GM21723 (cell line): Measurements from ENCODE around the gene ASCC2.
"Not testable (repeated sequence)": the region's sequence is repeated elsewhere in the genome, so short reads cannot be mapped to it uniquely, and the experiment has no call there.

Source experiments
- ATAC-seq: cut with Tn5 transposase; IDR thresholded peaks from one replicate; pipeline ENCODE4 v1.9.1; 2021; ENCODE audit warnings: mild to moderate bottlenecking, moderate library complexity; ENCODE audit not compliant: unreplicated experiment

ASCC2 gene

GRCh38 chr22:29758068-29758622 is 79.9 kb downstream of the ASCC2 start:
- ATAC-seq = no peak

- no peak for ATAC-seq
Measured at GRCh38 chr22:29757096-29757495, 81.0 kb downstream of the ASCC2 start.

- ATAC-seq = no peak
Measured at GRCh38 chr22:29756341-29756740, 81.7 kb downstream of the ASCC2 start.

GRCh38 chr22:29755889-29756288 is 82.2 kb downstream of the ASCC2 start:
- no peak for ATAC-seq

GRCh38 chr22:29754658-29755395 is 83.2 kb downstream of the ASCC2 start:
- ATAC-seq = not testable (repeated sequence)

- ATAC-seq = no peak
Measured at GRCh38 chr22:29753808-29754657, 84.0 kb downstream of the ASCC2 start.

GRCh38 chr22:29751669-29752068 is 86.4 kb downstream of the ASCC2 start:
- ATAC-seq = no peak

- no peak for ATAC-seq
Measured at GRCh38 chr22:29750559-29751538, 87.2 kb downstream of the ASCC2 start.

- no peak for ATAC-seq
Measured at GRCh38 chr22:29750029-29750428, 88.0 kb downstream of the ASCC2 start.

GRCh38 chr22:29748248-29748893 is 89.7 kb downstream of the ASCC2 start:
- ATAC-seq = no peak

GRCh38 chr22:29747832-29748231 is 90.2 kb downstream of the ASCC2 start:
- no peak for ATAC-seq

GRCh38 chr22:29744902-29745301 is 93.2 kb downstream of the ASCC2 start:
- ATAC-seq = no peak

GRCh38 chr22:29742326-29742725 is 95.7 kb downstream of the ASCC2 start:
- no peak for ATAC-seq

- no peak for ATAC-seq
Measured at GRCh38 chr22:29741926-29742325, 96.1 kb downstream of the ASCC2 start.

- no peak for ATAC-seq
Measured at GRCh38 chr22:29740216-29740615, 97.9 kb downstream of the ASCC2 start.

GRCh38 chr22:29739346-29739875 is 98.7 kb downstream of the ASCC2 start:
- ATAC-seq = no peak
